Measurements from ENCODE around the gene ANKRD22.
A peak's percentile ranks its signal among the peaks of the same experiment; 100 is the strongest.
"Not testable (repeated sequence)": the region's sequence is repeated elsewhere in the genome, so short reads cannot be mapped to it uniquely, and the experiment has no call there.

The ANKRD22 gene

DNA sequence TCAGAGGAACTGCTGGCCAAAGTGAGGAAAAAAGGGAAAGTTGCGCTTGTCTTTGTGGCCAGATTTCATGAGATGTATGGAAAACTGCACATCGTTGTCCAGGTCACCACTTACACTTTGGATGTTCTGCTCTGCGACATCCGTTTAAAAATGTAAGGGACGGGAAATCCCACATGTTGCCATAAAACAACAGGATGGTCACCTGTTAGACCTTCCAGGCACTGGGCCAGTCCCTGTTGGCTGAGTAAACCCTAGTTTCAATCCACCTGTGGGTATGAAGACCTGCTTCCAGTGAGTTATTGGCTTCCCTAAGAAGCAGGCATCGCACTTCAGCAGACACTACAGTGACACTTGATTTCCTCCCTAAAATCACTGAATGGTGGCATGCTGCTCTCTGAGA, 25.7 kb upstream of the ANKRD22 start:
- no peak for DNase-seq

DNA sequence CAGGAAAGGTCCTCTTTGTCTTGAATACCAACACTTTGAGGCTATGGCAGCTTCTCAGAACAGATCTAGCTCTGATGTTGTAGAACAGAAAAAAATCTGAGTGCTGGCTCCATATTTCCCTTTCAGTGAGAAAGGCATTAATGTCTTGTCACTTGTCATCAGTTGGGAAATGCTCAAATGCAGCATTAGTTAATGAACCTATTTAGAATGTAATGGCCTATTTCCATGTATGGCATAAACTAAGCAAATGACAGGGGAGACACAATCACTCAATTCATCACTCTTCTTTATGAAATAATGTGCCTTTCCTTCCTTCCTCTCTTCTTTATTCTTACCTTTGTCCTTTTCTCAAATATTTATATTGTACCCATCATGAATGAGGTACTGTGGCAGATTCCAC, 23.4 kb upstream of the ANKRD22 start:
- no peak for DNase-seq

DNA sequence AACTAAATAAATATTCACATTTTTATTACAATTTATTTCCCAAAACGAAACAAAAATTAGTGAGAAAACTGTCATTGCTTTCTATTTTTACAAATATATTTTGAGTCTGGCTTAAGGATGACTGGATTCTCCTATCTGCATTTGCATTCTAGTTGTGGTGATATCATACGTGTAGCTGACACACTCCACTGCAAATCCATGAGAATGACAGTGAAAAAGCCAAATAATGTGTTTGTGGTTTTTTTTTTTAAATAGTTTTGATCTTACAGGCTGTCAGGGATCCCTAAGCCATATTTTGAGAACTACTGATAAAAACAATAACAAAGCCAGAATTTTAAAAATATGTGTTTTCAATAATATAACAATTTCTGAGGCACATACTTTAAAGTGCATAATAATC, 22.6 kb upstream of the ANKRD22 start:
- DNase-seq, result no peak

DNA sequence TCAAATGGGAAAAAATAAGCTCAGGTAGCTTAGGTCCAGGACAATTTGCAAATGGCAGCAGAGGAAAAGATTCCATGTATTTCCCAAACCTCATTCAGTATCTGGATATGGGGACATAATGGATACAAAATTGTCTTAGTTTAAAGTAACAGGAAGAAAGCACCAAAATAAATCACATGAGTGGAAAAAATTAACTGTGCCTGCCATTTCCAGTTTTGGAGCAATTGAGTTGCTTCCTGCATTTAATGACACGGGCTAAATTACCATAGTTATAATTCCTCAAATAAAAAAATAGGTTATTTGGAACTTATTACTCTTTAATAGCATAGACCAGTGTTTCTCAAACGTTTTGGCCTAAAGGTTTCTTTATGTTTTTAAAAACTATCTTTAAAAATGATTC, 22.1 kb upstream of the ANKRD22 start:
- no peak for DNase-seq

DNA sequence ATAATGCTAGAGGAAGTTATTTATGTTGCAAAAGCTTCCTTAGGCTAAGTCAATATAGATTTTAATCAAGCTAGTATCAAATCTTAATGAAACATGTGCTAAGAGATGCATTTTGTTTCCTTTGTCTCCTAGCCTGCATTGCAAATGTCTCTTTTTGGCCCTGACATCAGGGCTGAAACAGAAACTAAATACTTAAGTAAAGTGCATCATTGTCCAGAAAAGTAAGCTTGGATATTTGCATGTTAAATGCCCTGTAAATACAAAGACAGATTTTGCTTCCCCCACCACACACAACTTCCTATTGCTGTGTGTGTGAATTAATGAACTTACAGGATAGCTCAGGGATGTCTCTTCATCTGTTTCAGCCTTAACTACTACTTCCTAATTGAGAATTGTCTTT, 18.4 kb upstream of the ANKRD22 start:
- no peak for DNase-seq

DNA sequence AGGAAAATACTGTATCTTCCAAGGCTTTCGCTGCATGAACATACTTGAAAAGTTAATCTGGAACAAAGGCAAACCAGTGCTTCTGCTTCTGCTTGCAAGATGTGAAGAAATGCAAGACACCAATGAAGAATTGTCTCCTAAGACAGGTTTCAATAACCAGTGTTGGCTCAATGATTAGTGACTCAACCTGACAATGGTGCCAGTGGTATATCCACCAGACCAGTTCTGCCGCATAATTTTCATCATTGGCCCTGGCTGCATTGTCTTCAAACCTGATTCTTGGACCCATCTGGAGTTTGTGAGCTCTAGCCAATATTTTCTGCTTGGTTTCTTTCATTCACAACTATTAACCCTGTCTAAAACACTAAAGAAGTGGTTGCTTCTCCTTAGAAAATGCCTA, 14.8 kb upstream of the ANKRD22 start:
- no peak for DNase-seq

DNA sequence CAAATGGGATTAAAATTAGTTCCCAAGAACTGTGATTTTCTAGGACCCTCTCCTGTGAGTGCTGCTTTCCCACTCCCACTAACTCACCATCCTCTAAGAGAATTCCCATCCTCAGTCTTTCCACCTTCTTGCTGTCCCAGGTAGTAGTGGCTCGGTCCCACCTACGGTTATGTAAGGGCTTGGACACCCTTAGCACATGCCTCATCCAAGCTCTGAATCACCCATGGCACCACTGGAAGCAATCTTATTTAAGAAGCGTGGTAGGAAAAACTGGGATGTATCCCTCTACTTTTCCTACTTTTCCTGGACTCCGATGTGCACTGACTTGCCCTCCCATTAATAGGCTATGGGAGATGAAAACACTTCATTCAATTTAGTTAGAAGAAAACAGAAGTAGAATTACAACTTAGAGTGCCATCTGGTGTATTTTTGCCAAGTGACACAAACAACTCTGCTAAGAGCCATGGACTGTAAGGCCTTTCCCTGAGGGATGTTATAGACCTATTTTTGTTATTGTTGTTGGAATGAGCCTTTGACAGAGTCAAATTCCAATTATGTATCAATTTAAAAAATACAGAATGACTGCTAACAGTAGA, 13.7 kb upstream of the ANKRD22 start:
- no peak for DNase-seq

DNA sequence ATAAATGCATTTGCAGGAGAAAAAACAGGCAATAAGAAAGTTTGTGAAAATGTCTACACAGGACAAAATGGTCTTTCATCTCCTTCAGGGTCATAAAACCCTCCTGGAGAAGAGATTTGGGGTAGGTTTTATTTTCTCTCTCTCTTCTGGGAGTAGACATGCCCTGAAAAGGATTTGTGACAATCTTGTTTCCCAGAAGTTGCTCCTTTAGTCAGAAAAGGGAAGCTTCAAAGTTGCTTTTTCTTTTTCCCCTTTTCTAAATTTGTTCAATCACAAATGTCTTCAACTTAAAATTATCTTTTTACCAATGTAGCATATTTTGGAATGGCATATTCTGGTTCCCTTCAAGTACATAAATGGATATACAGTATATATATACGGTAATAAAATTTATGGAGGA, 9.4 kb upstream of the ANKRD22 start:
- no peak for DNase-seq

DNA sequence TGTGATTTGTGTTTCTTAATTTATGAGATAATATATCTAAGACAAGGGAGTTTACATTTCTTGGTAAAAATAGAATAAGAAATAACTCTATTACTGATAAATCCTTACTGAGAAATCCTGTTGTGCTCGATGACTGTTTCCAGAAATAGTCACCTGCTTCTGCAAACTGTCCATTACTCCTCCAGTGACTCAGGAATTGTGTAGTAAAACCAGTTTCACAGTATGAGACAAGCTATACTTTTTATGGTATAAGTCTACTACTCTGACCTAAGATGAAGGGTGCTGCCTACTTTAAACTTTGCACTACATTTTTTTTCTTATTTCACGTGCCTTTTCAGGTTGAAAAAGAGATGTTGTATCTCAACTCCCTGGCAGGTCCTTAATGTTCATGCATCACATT, 6.8 kb upstream of the ANKRD22 start:
- DNase-seq, result no peak

DNA sequence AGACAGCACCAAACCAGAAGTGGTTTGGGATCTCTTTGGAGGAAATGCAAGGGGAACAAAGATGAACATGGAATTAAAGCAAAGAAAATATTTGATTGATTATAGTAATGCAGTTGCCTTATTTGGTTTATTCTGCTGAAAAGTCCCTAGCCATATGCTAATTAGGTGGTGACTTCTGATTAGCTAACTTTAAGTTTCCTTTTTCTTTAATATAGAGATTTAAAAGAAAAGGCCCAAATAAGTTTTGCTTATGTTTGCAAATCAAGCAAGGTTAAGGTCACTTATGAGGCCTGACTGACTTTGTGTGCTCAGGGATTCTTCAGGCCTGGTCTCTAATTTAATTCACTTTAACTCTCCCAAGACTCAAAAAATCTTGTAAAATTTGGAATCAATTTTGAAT, 6.2 kb upstream of the ANKRD22 start:
- no peak for DNase-seq

DNA sequence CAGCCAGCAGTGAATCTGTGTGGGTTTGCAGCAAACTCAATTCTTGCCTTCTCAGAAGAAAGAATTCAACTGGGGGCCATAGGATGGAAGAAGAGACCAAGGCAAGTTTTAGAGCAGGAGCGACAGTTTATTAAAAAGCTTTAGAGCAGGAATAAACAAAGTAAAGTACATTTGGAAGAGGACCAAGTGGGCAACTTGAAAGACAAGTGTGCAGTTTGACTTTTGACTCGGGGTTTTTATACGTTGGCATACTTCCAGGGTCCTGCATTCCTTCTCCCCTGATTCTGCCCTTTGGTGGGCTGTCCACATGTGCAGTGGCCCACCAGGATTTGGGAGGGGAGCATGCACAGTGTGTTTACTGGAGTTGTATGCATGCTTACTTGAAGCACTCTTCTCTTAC, 3.0 kb upstream of the ANKRD22 start:
- DNase-seq, result no peak

DNA sequence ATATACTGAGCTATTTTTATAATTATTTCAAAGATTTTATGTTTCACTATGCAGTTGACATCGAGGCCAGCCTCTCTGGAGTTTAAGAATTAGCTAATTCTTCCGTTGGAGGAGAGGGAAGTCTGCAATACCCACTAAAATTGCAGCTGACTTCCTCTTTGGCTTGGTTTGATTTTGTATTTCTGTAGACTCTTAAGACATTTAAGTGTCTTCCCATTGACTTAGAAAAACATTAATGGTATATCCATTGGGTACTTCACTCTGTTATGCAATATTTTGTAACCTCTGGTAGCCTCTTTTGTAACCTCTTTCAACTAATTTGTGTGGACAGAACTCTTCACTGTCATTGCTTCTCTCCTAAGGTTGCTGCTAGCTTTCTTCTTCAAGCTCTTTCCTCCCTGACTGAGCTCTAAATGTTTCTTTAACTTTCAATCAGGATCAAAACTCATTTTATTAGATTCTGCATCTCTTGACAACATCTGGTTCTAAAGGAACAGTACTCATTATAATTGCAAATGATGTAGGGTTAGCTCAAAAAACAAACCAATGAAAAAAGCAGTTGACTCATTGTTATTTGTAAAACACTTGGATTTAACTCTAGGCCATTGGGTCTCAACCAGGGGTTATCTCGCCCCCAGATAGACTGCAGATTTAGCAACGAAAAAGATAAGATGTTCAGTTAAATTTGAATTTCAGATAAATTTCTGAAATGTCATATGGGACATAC, 1.7 kb upstream of the ANKRD22 start:
- no peak for DNase-seq

DNA sequence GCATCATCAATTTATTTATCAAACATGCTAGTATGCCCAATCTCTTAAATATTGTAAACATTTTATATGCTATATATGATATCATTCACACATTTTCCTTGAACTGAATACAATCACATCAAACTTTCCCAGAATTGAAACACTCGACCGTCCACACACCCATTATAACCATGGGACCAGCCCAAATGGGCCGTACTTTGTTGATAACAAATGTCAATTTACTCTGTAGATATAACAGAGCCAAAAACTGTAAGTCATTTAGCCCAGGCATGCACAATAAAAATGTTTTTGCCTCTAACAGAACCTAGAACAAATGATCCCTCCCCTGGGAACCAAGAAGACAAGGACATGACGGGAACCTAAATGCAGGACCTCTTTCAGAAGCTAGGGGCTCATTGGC, 683 bp upstream of the ANKRD22 start:
- DNase-seq, result no peak

DNA sequence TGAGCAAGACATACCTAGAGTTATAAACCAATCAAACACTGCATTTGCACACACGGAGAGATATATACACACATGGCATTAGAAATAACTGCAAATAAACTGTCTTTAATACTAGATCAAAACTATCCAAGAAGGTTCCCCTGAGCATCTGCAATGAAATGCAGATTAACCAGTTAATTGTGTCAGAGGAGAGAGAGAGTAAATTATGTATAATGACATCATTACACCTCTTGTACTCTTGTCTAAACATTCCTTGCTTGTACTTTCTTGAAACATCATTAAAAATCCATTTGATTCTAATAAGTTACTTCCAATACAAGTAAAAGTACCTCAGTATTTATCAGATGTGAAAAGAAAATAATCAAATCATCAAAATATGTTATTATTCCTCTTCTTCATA, 932 bp downstream of the ANKRD22 start:
- DNase-seq, result no peak

DNA sequence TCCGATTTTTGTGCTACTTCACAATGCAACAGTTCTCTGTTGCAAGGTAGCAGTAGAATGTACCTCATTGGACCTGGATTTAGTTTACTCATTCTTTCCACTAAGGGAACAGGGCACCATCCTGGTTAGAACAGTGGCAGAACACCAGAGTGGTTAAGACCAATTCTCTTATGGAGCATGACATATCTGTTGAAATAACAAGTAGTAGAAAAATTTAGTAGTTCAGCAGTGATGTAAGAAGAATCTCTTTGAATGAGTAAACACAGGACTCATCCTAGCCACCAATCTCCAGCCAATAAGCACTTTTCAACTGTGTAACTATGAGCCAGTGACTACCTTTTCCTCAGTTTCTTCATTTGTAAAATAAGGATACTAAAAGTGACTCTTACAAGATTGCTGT, 2.4 kb downstream of the ANKRD22 start:
- DNase-seq, result peak; percentile 13

DNA sequence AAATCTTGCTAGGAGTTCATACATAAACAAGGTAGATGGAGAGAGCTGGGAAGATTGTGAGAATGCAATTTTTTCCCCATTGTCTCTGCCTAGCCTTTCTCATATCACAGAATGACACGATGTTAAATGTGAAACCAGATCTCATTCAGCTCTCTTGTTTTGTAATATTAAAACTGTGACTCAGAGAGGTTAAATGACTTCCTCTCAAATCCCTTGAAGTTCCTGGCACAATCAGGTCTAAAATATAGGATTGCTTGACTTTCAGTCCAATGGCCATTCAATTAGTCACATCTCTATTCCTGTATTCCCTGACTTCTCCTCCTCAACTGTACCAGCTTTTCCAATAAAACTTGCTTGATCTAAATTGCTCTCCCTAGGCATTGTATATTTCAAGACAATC, 3.1 kb downstream of the ANKRD22 start:
- peak; percentile 56 for DNase-seq

DNA sequence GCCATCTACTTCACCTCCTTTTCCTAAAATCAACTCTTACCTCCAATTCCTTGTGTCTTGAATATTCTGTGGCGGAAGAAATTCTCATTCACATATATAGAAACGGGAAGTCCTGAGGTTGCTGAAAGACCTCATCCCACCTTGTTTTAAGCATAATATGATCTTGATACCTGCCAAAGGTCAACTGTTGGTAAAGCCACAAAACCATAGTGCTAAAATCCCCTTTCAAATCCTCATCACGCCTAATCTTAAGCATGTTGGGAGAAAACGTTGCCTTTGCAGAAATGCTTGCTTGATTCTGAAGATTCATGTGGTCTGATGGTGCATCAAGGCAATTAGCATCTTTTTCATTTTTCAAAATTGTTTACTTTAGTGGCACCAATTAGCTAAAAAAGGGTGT, 8.5 kb downstream of the ANKRD22 start:
- DNase-seq, result no peak

DNA sequence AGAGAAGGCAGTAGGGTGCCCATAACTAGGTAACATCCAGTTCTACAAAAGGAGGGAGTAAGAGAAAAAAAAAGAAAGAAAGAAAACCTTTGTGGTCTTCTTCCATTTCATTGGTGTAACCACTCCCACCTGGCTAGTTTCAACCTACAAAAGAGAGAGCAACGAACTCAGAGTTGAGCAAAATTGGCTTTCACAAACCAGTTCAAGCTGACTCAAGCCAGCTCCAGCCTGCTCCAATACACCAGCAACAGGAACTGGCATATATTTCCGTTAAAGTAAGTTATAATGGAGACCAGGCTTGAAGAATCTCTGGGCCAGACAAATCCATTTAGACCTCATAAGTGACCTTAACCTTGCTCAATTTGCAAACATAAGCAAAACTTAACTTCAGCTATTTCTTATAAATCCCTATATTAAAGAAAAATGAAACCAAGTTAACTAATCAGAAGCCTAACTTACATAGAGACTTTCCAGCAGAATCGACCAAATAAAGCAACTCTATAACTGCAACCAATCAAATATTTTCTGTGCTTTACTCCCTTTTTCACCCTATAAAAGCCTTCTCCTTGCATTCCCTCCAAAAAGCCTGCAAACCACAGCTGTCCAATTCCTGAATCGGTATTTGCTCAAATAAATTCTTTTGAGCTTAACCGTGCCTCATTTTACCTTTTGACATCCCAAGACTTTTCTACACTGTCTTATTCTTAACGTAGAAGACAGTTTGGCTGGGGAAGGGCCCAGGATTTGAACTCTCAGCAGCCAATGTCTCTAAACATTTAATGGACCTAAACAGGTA, 10.1 kb downstream of the ANKRD22 start:
- DNase-seq, result no peak

DNA sequence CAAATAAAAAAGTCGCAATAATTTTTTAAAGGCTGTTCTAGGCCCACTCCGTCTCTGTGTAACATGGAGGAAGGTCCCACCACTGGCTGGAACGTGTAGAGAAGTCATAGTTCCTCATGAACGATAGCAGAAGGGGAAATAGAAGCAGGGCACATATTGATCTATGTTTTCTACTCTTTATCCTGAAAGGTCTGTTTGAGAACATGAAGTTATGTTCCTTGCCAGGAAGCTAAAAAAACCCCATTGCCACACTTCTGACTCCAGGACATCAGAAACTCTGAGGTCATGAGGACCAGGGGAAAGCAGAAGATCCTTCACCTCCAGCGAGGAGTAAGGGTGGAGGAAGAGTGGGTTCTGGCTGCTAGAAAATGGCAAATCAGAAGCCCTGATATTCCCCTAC, 10.8 kb downstream of the ANKRD22 start:
- DNase-seq, result no peak

DNA sequence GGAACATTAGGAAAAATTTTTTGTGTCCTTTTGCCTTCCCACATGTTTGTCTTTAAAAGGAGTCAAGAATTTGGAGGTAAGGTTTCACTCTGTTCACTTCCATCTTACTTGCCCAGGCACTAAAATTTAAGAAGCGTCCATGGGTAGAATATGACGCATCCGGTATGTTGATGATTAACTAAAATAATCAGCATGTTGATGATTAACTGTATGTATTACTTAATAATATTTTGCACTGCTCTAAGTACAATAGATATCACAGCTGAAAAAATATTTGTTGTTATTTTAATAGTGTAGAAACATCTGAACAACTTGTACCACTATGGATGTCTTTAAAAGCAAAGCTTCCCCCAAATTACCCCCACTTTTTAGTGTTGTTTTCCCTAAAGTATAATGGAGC, 11.5 kb downstream of the ANKRD22 start:
- DNase-seq, result no peak

DNA sequence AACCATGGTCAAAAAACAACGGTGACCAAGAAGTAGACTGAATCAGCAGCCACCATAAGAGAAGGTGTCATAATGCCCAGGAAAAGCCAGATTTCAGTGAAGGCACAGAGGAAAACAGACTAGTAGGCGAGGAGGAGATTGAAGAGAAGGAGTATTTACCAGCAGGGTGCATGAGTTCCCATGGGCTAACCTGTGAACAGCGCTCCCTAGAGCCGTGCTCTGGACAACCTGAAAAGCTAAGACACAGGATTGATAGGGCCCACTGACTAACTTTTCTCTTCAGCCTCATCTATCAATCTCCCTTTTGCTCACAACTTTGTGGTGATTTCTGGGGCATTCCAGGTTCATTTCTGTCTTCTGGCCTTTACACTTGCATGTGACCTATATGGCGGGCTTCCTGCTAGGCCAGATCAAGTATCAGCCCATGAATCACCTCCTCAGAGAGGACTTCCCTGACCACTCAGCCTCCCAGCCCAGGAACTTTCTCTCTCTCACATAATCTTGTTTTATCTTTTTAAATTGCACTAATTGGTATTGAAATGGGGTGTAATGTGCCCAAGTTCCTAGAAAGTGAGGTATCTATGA, 12.8 kb downstream of the ANKRD22 start:
- no peak for DNase-seq

DNA sequence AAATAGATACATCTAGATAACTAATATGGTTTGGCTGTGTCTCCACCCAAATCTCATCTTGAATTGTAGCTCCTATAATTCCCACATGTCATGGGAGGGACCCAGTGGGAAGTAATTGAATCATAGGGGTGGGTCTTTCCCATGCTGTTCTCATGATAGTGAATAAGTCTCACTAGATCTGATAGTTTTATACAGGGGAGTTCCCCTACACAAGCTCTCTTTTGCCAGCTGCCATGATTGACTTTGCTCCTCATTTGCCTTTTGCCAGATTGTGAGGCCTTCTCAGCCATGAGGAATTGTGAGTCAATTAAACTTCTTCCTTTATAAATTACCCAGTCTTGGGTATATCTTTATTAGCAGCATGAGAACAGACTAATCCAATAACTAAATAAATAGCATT, 14.0 kb downstream of the ANKRD22 start:
- not testable (repeated sequence) for DNase-seq

DNA sequence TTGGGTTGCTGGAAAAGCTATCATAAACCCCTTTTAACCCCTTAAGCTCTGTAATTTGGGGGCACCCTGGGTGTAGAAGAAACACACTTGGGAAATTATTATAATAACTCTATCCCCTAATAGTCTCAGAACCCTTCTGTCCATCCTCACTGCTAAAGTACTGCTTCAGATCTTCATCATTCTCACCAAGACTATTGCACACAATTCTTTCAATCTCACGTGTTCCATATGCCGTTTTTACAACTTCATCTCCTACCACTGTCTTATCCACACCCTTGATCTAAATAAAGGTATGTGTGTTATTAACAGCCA, 15.8 kb downstream of the ANKRD22 start:
- no peak for DNase-seq

All from NCI-H226 (cell line).